Duodenal mucosa (tissue), 2 donors: Measurements from ENCODE around the gene ACAA1.

Source experiments
- H3K27ac ChIP-seq: one replicate; pipeline ENCODE4 v1.7.0; 2013; ENCODE audit warnings: low read depth, low read length
- H3K27me3 ChIP-seq, 2 donors: one replicate each; pipeline ENCODE4 v1.7.0; 2013; ENCODE audit warnings: low read length in 2 of 2, control low read depth in 1 of 2; ENCODE audit not compliant: insufficient read depth in 2 of 2, control insufficient read depth in 1 of 2
- H3K36me3 ChIP-seq, 2 donors: one replicate each; pipeline ENCODE4 v1.7.0; 2013; ENCODE audit warnings: low read length in 2 of 2, control low read depth in 1 of 2; ENCODE audit not compliant: insufficient read depth in 2 of 2, control insufficient read depth in 1 of 2
- H3K4me1 ChIP-seq, 2 donors: one replicate each; pipeline ENCODE4 v1.7.0; 2013; ENCODE audit warnings: low read length in 2 of 2, control low read depth in 1 of 2; ENCODE audit not compliant: insufficient read depth in 2 of 2, control insufficient read depth in 1 of 2
- H3K4me3 ChIP-seq, 2 donors: one replicate each; pipeline ENCODE4 v1.7.0; 2013; ENCODE audit warnings: low read length in 2 of 2, low read depth in 1 of 2
- H3K9ac ChIP-seq, 2 donors: one replicate each; pipeline ENCODE4 v1.7.0; 2013; ENCODE audit warnings: low read length in 2 of 2, low read depth in 1 of 2
- H3K9me3 ChIP-seq, 2 donors: one replicate each; pipeline ENCODE4 v1.7.0; 2013; ENCODE audit warnings: low read length in 2 of 2, control low read depth in 1 of 2; ENCODE audit not compliant: control insufficient read depth in 1 of 2

The ACAA1 gene

DNA sequence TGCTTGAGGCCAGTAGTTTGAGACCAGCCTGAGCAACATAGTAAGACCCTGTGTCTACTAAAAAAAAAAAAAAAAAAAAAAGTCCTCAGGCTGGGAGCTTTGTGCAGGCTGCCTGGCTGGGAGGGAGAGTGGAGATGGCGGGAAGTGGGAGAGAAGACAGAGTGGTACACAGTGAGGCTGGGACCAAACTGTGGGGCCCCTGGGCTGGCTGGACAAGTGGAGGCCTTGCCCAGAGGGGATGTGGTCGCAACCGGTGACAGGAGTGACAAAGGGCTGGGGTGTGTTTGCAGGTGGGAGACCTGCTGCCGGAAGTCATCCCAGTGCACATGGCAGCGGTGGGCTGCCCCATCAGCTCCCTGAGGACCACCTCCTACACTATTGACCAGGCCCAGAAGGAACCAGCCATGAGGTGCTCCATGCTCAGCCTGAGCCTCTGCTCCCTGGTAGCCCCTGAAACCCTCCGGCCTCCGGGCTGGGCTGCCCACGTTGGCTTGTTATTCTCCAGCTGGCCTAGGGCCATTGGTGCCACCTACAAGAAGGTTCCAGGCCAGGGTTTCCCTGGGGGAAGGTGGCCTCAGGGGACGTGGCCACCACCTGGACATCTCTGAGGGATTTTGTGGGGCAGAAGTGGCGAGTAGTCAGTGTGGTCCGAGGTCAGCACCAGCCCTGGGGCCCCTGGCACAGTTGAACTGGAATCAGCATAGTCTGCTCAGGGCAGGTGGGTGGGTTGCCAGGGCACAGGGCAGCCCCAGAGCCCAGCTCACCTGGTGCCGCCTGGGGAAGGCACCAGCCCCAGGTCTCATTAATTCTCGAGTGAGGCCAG lies 22.7 kb downstream of the ACAA1 start:
- H3K4me1 ChIP-seq = peaks cover 0 to 3% of the 10 kb centered on the region in 2 donors
- no peaks in the 10 kb centered on the region for H3K9me3 ChIP-seq
- H3K9ac ChIP-seq = no peak overlapping the region
- no peaks in the 10 kb centered on the region for H3K27me3 ChIP-seq
- H3K4me3 ChIP-seq = no peak overlapping the region
- no peak overlapping the region for H3K27ac ChIP-seq
- H3K36me3 ChIP-seq = peaks cover 3 to 5% of the 10 kb centered on the region in 2 donors

DNA sequence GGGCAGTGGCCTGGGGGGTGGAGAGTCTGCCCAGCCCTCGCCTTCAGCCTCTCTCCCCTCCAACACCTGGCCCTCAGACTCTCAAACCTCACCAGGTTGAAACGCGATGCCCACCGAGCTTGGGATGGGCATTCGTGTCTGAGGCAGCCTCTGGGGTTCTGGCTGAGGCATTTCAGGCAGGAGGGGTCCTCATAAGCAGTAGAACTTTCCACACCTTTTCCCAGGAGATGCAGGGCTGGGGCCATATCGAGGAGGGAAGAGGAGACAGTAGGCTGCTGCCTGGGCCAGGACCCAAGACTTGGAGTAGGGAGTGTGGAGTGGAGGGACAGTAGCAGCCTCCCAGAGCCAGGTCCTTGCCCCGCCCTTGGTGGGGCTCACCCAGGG lies 24.6 kb downstream of the ACAA1 start:
- Histone ChIP-seq H3K27me3 (no peaks in the 10 kb centered on the region), H3K9ac (no peak overlapping the region), H3K27ac (no peak overlapping the region), H3K4me1 (no peaks in the 10 kb centered on the region), H3K36me3 (no peaks in the 10 kb centered on the region), H3K4me3 (no peak overlapping the region), H3K9me3 (no peaks in the 10 kb centered on the region)

DNA sequence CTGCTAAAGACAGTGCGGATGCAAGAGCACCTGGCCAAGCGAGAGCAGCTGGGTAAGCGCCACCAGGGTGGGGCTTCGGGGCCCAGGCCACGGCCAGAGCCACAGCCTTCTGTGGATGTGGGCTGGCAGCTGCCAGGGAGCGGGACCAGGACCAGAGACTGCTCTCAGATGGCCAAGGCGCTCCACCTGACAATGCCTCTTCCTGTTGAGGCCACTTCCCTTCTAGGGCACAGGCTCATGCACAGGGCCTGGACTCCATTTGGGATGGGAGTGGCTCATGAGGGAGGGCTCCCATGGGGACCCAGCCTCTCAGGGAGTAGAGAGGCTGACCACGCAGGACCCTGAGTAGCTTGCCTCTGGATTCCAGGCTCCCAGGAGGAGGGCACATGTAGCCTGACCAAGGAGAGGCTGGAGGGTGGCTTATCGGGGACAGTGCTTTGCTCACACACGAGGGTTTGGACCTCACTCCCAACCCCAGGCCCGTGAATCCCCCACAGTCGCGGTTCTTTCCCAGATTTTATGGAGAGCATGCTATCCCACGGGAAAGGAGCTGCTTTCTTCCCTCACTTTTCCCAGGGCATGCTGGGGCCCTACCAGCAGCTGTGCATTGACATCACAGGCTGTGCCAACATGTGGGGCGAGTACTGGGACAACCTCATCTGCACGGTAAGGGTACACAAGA lies 25.1 kb downstream of the ACAA1 start:
- Histone ChIP-seq H3K4me3 (no peak overlapping the region), H3K4me1 (no peaks in the 10 kb centered on the region), H3K27me3 (no peaks in the 10 kb centered on the region), H3K36me3 (no peaks in the 10 kb centered on the region), H3K9ac (no peak overlapping the region), H3K9me3 (no peaks in the 10 kb centered on the region), H3K27ac (no peak overlapping the region)

DNA sequence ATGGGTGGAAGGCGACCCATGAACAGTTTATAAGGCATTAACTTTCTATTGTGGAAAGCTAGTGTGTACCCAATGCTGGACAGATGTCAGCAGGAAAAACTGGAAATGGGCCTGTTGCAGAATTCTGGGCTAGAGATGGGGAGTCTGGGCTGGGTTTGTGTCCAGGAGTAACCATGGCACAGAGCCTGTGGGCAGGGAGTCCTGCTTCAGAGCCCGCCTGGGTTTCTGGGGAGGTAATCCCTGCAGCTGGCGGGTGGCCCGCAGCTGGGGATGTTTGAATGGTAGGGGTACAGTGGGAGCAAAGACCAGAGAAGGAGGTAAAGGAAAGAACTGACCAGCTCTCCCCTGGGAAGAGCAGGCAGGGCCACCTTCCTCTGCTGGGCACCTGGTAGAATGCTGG lies 25.7 kb downstream of the ACAA1 start:
- Histone ChIP-seq H3K27me3 (no peaks in the 10 kb centered on the region), H3K4me3 (no peak overlapping the region), H3K36me3 (no peaks in the 10 kb centered on the region), H3K4me1 (no peaks in the 10 kb centered on the region), H3K9ac (no peak overlapping the region), H3K9me3 (no peaks in the 10 kb centered on the region), H3K27ac (no peak overlapping the region)

DNA sequence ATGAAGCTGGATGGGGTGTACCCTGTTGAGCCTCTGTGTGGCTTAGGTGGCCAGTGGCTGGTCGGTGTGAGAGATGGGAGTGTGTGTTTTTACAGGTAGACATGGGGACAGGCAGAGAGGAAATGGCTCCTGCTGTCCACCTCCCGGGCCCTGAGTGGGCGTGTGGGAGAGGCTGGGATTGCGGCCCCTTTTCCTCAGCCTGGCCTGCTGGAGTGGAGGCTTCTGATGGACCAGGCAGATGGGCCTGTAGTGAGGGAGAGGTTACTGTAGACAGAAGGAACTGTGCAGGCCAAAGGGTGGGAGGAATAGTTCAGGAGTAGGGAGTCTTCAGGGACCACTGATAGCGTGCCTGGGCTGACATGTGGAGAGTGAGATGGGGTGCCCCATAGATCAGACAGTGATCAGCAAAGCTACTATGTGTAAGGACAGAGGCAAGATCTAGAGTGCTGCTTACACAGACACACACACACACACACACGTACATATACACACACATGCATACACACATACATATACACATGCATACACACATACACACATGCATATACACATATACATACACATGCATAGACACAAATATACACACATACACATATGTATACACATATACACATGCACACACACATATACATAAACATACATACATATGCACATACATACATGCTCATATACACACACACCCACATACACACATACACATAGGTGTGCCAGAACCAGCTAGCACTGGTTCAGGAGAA lies 26.4 kb downstream of the ACAA1 start:
- H3K4me1 ChIP-seq = no peaks in the 10 kb centered on the region
- peaks cover 0 to 3% of the 10 kb centered on the region in 2 donors for H3K9me3 ChIP-seq
- no peaks in the 10 kb centered on the region for H3K27me3 ChIP-seq
- no peak overlapping the region for H3K27ac ChIP-seq
- H3K9ac ChIP-seq = no peak overlapping the region
- no peaks in the 10 kb centered on the region for H3K36me3 ChIP-seq
- H3K4me3 ChIP-seq = no peak overlapping the region

DNA sequence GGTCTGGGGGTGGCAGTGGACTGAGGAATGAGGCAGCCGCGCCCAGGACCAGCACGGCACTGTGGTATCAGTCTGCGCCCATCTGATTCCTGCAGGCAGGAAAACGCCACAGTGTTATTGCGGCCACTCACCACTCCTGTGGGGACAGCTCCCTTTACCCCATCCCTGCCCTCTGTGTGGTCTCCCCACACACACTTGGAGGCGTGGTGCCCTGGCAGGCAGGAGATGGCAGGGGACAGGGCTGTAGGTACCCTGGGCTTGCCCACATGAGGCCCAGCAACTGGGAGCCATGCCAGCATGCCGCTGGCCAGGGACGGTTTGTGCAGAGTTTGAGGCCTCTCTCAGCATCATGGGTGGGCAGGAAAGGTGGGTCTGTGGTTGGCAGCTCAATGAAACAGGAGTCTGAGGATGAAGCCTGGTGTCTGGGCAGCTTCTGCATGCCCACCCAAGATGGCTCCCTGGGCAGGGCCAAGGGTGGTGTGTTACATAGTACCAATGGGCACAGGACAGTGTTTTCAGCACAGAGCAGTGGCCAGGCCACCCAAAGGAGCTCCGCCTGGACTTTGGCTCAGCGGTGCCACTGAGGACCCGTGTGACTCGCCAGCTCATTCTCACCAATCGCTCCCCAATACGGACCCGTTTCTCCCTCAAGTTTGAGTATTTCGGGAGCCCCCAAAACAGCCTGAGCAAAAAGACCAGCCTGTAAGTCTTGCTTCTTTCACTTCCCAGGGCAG lies 27.2 kb downstream of the ACAA1 start:
- Histone ChIP-seq H3K36me3 (no peaks in the 10 kb centered on the region), H3K9me3 (peaks cover 0 to 3% of the 10 kb centered on the region in 2 donors), H3K4me3 (no peak overlapping the region), H3K27me3 (no peaks in the 10 kb centered on the region), H3K4me1 (no peaks in the 10 kb centered on the region), H3K27ac (no peak overlapping the region), H3K9ac (no peak overlapping the region)

DNA sequence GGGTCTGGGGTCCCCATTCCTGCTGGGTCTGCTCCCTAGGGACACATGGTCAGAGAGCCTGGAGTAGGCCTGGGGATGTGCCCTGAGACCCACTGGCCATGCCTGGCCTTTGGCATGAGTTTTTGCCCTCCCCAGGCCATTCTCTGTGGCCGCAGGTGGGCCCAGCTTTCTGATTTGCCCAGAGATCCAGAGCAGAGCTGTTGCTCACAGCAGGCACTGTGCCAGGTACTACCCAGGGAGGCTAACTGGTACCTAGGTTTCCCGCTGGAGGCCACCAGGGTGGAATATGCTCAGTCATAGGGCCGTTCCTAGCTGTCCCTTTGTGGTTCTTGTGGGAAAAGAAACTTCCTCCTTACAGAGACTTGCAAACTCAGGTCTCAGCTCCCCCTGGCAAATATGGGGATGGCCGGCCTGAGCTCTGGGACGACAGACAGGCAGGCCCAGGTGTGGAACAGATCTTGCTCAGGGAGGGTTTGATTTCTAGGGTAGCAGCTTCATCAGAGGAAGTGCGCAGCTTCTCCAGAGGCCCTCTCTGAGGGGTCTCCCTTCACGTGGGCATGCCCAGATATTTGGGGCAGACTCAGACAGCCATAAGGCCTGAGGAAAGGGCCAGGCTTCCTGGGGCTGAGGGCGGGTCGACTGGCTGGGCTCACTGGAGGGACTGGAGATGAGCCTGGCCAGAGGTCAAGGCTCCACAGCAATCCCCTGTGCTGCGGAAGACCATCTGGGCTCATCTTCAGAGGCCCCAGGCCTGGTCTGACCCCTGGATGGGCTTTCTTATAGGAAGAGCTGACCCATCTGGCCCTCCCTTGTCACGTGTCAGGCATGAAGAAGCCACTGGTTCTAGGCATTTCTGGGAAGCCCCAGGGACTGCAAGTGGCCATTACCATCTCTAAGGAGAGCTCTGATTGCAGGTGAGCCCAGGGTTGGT lies 28.0 kb downstream of the ACAA1 start:
- H3K4me3 ChIP-seq = no peak overlapping the region
- H3K27ac ChIP-seq = no peak overlapping the region
- H3K9me3 ChIP-seq = peaks cover 0 to 3% of the 10 kb centered on the region in 2 donors
- no peaks in the 10 kb centered on the region for H3K27me3 ChIP-seq
- H3K36me3 ChIP-seq = no peaks in the 10 kb centered on the region
- no peaks in the 10 kb centered on the region for H3K4me1 ChIP-seq
- H3K9ac ChIP-seq = no peak overlapping the region

DNA sequence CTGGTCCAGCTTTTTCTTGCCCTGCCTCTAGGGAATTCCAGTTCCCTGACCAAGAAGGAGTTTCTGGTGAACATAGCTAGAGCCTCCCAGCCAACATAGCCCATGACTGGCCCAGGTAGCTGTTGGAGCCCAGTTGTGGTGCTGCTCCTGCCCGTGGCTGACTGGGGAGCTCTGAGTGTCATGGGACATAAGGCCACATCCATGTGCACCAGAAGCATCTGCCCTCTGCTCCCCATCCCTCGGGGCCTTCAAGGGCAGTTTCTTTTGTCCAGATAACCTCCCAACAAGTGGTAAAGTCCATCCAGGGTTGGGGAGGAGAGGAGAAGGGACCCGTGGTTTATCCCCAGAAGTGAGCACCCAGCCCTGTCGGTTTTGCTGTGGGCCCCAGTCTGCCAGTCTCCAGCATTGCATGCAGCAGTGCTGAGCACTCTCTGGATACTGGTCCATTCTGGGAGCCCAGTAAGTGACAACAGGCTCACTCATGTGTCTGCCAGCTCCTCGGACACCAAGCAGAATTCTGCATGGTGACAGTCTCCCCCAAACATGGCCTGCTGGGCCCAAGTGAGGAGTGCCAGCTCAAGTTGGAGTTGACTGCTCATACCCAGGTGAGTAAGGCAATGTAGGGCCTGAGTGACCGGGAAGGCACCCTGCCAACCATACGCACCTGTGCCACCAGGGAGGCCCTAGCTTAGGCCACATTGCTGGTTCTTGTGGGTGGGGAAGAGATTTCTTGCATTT lies 28.8 kb downstream of the ACAA1 start:
- Histone ChIP-seq H3K4me3 (no peak overlapping the region), H3K27me3 (no peaks in the 10 kb centered on the region), H3K9me3 (peaks cover 0 to 3% of the 10 kb centered on the region in 2 donors), H3K9ac (no peak overlapping the region), H3K27ac (no peak overlapping the region), H3K4me1 (no peaks in the 10 kb centered on the region), H3K36me3 (no peaks in the 10 kb centered on the region)

DNA sequence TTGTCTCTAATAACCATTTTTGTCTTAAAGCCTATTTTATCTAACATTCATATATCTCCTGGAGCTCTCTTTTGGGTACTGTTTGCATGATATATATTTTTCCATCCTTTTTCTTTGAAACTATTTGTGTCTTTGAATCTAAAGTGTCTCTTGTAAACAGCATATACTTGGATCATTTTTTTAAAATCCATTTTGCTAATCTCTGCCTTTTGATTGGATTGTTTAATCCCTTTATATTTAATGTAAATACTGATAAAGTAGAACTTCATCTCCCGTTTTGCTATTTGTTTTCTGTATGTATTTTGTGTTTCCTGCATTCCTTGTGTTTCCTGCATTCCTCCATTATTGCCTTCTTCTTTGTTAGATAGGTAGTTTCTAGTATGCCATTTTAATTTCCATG lies 31.4 kb downstream of the ACAA1 start:
- no peaks in the 10 kb centered on the region for H3K27me3 ChIP-seq
- no peak overlapping the region for H3K4me3 ChIP-seq
- H3K4me1 ChIP-seq = no peaks in the 10 kb centered on the region
- no peak overlapping the region for H3K9ac ChIP-seq
- H3K9me3 ChIP-seq = peaks cover 0 to 3% of the 10 kb centered on the region in 2 donors
- H3K36me3 ChIP-seq = no peaks in the 10 kb centered on the region
- no peak overlapping the region for H3K27ac ChIP-seq
